SK-N-SH (cell line): ENCODE data around the gene CALCA. TPM values are rescaled to one million over a fixed set of nuclear protein-coding genes. Genes with fewer than 3 reads are reported as not detected.
"Not testable (repeated sequence)": the region's sequence is repeated elsewhere in the genome, so short reads cannot be mapped to it uniquely, and the experiment has no call there.

Experiments
- CTCF ChIA-PET: fragments of 300-600, 350-600 bp; formaldehyde crosslinking; extraction: SDS; loops from one replicate; lab custom pipeline; 2021; lab: Yijun Ruan, JAX
- POLR2A ChIA-PET: fragments of 350-600 bp; sonication (Branson Sonifier 250); formaldehyde crosslinking; extraction: SDS; loops from one replicate; lab custom pipeline; 2020; ENCODE audit warnings: antibody characterized with exemption, inconsistent platforms; lab: Yijun Ruan, JAX
- DNase-seq: peaks from one replicate; pipeline ENCODE4 v3.0.0; 2012
- H2AFZ ChIP-seq: fragments of 200-600 bp; sonication (generic); 2 replicates; pipeline ENCODE4 v1.8.1; 2016; ENCODE audit warnings: antibody characterized with exemption, mild to moderate bottlenecking, low read depth
- H3F3A ChIP-seq: fragments of 200-600 bp; sonication (generic); replicated peaks from 2 replicates; pipeline ENCODE3; 2016; ENCODE audit warnings: antibody characterized with exemption, mild to moderate bottlenecking; ENCODE audit not compliant: insufficient read depth
- H3K27ac ChIP-seq, 2 experiments: fragments of 200-500 bp in 1 of 2; fragments of 200-600 bp in 1 of 2; sonication (Bioruptor generic) in 1 of 2; sonication (generic), shearing (Covaris generic) in 1 of 2; 2 replicates each; pipeline versions ENCODE4 v1.5.1 to v1.6.1; 2014 to 2016; ENCODE audit warnings: low read depth in 2 of 2, inconsistent platforms in 1 of 2, low read length in 1 of 2, mild to moderate bottlenecking in 1 of 2, mixed read lengths in 1 of 2
- H3K27me3 ChIP-seq: fragments of 200-600 bp; sonication (generic), shearing (Covaris generic); 2 replicates; pipeline ENCODE4 v1.6.1; 2016; ENCODE audit warnings: mixed run types; ENCODE audit not compliant: insufficient read depth
- H3K36me3 ChIP-seq, 2 experiments: fragments of 200-500 bp in 1 of 2; fragments of 200-600 bp in 1 of 2; sonication (Bioruptor generic) in 1 of 2; sonication (generic) in 1 of 2; replicated peaks in 1 of 2; 2 replicates each; pipeline versions ENCODE3 to v1.5.1; 2014 to 2016; ENCODE audit warnings: low read length in 1 of 2, mild to moderate bottlenecking in 1 of 2; ENCODE audit not compliant: insufficient read depth in 2 of 2, control insufficient read depth in 1 of 2
- H3K4me1 ChIP-seq, 2 experiments: fragments of 200-500 bp in 1 of 2; fragments of 200-600 bp in 1 of 2; sonication (Bioruptor generic) in 1 of 2; sonication (generic), shearing (Covaris generic) in 1 of 2; 2 replicates each; pipeline versions ENCODE4 v1.5.1 to v1.6.1; 2014 to 2016; ENCODE audit warnings: low read depth in 1 of 2, low read length in 1 of 2, mixed run types in 1 of 2; ENCODE audit not compliant: insufficient read depth in 2 of 2, control insufficient read depth in 1 of 2
- H3K4me2 ChIP-seq: fragments of 200-600 bp; sonication (generic), shearing (Covaris generic); 2 replicates; pipeline ENCODE4 v1.6.1; 2017; ENCODE audit warnings: mixed run types
- H3K4me3 ChIP-seq, 2 experiments: fragments of 200-500 bp in 1 of 2; fragments of 200-600 bp in 1 of 2; sonication (Bioruptor generic) in 1 of 2; sonication (generic), shearing (Covaris generic) in 1 of 2; 2 replicates each; pipeline versions ENCODE4 v1.5.1 to v1.8.1; 2014 to 2016; ENCODE audit warnings: low read depth in 2 of 2, inconsistent platforms in 1 of 2, low read length in 1 of 2, mild to moderate bottlenecking in 1 of 2, mixed read lengths in 1 of 2, moderate library complexity in 1 of 2
- H3K79me2 ChIP-seq: fragments of 200-600 bp; sonication (generic); 2 replicates; pipeline ENCODE4 v1.8.1; 2017; ENCODE audit warnings: mild to moderate bottlenecking; ENCODE audit not compliant: insufficient read depth
- H3K9ac ChIP-seq: fragments of 200-600 bp; sonication (generic); 2 replicates; pipeline ENCODE4 v1.6.1; 2017; ENCODE audit warnings: mixed run types
- H3K9me2 ChIP-seq: fragments of 200-600 bp; sonication (generic); 2 replicates; pipeline ENCODE4 v1.6.1; 2017; ENCODE audit warnings: mixed run types
- H3K9me3 ChIP-seq: fragments of 200-600 bp; sonication (generic); 2 replicates; pipeline ENCODE4 v1.6.1; 2017; ENCODE audit warnings: mixed run types, mild to moderate bottlenecking, moderate library complexity
- H4K20me1 ChIP-seq: fragments of 200-600 bp; sonication (generic); 2 replicates; pipeline ENCODE4 v1.6.1; 2017; ENCODE audit warnings: mild to moderate bottlenecking, mixed run types; ENCODE audit not compliant: insufficient read depth
- CHD2 ChIP-seq: fragments of 150-350 bp; IDR thresholded peaks from 2 replicates; pipeline ENCODE4 v1.6.1; 2018; ENCODE audit warnings: low read length; ENCODE audit not compliant: partially characterized antibody
- ELF1 ChIP-seq: IDR thresholded peaks from 2 replicates; pipeline ENCODE4 v1.4.0; 2012
- EP300 ChIP-seq, 2 experiments: IDR thresholded peaks; 2 replicates each; pipeline versions ENCODE4 v1.4.0 to v1.6.1; 2012; ENCODE audit warnings: borderline replicate concordance in 1 of 2, low read depth in 1 of 2, low read length in 1 of 2
- EZH2phosphoT487 ChIP-seq: fragments of 200-600 bp; sonication (generic); IDR thresholded peaks from 2 replicates; pipeline ENCODE4 v1.6.1; 2017; ENCODE audit warnings: low read depth, mixed run types, mild to moderate bottlenecking, antibody characterized with exemption, moderate library complexity, borderline replicate concordance
- GATA2 ChIP-seq: sonication (generic); formaldehyde crosslinking; IDR thresholded peaks from 2 replicates; pipeline ENCODE4 v1.5.0; 2020; ENCODE audit warnings: mild to moderate bottlenecking, missing genetic modification reagents
- NFIC ChIP-seq: IDR thresholded peaks from 2 replicates; pipeline ENCODE4 v1.4.0; 2012; ENCODE audit warnings: borderline replicate concordance
- POLR2AphosphoS5 ChIP-seq: IDR thresholded peaks from 2 replicates; pipeline ENCODE4 v1.6.1; 2012; ENCODE audit warnings: low read depth, low read length
- RAD21 ChIP-seq: IDR thresholded peaks from 2 replicates; pipeline ENCODE4 v1.6.1; 2012; ENCODE audit warnings: mild to moderate bottlenecking, low read length
- RCOR1 ChIP-seq: fragments of 150-350 bp; IDR thresholded peaks from 2 replicates; pipeline ENCODE4 v1.6.1; 2017; ENCODE audit warnings: antibody characterized with exemption, low read length
- RXRA ChIP-seq: IDR thresholded peaks from 2 replicates; pipeline ENCODE4 v1.4.0; 2012; ENCODE audit warnings: low read depth, mild to moderate bottlenecking, borderline replicate concordance
- TCF12 ChIP-seq: IDR thresholded peaks from 2 replicates; pipeline ENCODE4 v1.4.0; 2012
- WGBS: methylation state at CpG from one replicate; pipeline ENCODE4 v1.1.6; 2017; ENCODE audit warnings: low lambda C conversion rate; 5-methylcytosine and 5-hydroxymethylcytosine counted together
- polyA plus RNA-seq, 3 experiments: library from polyadenylated mRNA; depleted of rRNA; stranded (reverse); fragments of >200 nt; gene quantifications; 2 replicates each; pipeline ENCODE4 v1.2.3, GENCODE V29; 2012
- TF ChIP-seq, protein P1 (sequence below): IDR thresholded peaks from 2 replicates; pipeline ENCODE4 v1.4.0; 2012; ENCODE audit warnings: low read depth
- TF ChIP-seq, protein P2 (sequence below): fragments of 200-600 bp; sonication (generic); IDR thresholded peaks from 2 replicates; pipeline ENCODE4 v1.6.1; 2017; ENCODE audit warnings: antibody characterized with exemption, mild to moderate bottlenecking, moderate library complexity
- TF ChIP-seq, protein P3 (sequence below): IDR thresholded peaks from 2 replicates; pipeline ENCODE4 v1.4.0; 2012; ENCODE audit warnings: low read depth, borderline replicate concordance

Gene CALCA
- polyA plus RNA-seq, 1 of the 3 experiments (the other 2 are of a cell fraction), result not detected

DNA sequence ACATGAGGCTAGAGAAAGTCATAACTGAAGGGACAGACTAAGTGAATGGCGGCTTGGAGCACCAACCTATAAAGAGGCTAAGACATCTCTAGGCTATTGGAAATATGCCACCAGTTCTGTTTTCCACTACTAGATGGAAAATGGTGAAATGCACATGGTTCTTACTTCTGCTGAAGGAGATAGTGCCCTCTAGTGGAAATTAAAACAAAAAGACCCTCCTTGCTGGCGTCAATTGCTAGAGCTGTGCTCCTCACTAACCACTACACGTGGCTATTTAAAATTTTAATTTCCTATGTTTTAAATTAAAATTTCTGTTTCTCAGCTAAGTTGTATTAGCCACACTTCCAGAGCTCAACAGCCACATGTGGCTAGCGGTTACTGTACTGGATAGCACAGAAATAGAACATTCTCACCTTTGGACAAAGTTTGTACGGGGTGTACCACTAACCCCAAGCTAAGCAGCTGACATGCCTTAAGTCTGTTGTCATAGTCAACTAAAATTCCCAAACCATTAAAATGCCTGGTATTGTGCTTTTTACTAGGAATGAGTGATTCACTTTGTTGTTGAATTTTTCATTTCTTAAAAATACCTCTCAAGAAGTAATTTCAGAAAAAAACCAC lies 34.1 kb upstream of the CALCA start:
- Histone ChIP-seq H3F3A (no peaks in the 10 kb centered on the region), H3K27ac (no peak overlapping the region), H4K20me1 (no peaks in the 10 kb centered on the region), H3K4me2 (no peak overlapping the region), H3K27me3 (no peaks in the 10 kb centered on the region), H3K9me2 (no peaks in the 10 kb centered on the region), H3K79me2 (no peaks in the 10 kb centered on the region), H3K4me3 (no peak overlapping the region), H3K36me3 (no peaks in the 10 kb centered on the region), H3K9ac (no peak overlapping the region), H3K9me3 (no peaks in the 10 kb centered on the region; the same call in 1 of the 2 replicates), H2AFZ (no peak overlapping the region), H3K4me1 (no peaks in the 10 kb centered on the region)
- WGBS, result 39% methylated on average over 5 of the region's 5 CpGs
- POLR2A ChIA-PET, result no interaction called here
- DNase-seq, result peak; percentile 3
- CTCF ChIA-PET, result interaction anchor here (0.7 to 3.6 kb wide), 10 partner anchors 28 to 466 kb away, joined by 3 to 28 read pairs (median 4); partner anchors contain the start of gene CALCB
- TF ChIP-seq EP300 (IDR thresholded peaks at IDR 0.05; ENCODE audit: borderline replicate concordance in 1 of 2, low read depth in 1 of 2, low read length in 1 of 2) (no peak), EZH2phosphoT487 (no peak), GATA2 (no peak), TCF12 (no peak), POLR2AphosphoS5 (no peak), RCOR1 (no peak), RAD21 (peak; percentile 47)
- TF ChIP-seq, protein P1, sequence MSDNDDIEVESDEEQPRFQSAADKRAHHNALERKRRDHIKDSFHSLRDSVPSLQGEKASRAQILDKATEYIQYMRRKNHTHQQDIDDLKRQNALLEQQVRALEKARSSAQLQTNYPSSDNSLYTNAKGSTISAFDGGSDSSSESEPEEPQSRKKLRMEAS, result 0 out of 2 replicates have a peak, but pooled peaks have one; percentile 21
- TF ChIP-seq, protein P2, sequence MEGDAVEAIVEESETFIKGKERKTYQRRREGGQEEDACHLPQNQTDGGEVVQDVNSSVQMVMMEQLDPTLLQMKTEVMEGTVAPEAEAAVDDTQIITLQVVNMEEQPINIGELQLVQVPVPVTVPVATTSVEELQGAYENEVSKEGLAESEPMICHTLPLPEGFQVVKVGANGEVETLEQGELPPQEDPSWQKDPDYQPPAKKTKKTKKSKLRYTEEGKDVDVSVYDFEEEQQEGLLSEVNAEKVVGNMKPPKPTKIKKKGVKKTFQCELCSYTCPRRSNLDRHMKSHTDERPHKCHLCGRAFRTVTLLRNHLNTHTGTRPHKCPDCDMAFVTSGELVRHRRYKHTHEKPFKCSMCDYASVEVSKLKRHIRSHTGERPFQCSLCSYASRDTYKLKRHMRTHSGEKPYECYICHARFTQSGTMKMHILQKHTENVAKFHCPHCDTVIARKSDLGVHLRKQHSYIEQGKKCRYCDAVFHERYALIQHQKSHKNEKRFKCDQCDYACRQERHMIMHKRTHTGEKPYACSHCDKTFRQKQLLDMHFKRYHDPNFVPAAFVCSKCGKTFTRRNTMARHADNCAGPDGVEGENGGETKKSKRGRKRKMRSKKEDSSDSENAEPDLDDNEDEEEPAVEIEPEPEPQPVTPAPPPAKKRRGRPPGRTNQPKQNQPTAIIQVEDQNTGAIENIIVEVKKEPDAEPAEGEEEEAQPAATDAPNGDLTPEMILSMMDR, result peak; percentile 63

DNA sequence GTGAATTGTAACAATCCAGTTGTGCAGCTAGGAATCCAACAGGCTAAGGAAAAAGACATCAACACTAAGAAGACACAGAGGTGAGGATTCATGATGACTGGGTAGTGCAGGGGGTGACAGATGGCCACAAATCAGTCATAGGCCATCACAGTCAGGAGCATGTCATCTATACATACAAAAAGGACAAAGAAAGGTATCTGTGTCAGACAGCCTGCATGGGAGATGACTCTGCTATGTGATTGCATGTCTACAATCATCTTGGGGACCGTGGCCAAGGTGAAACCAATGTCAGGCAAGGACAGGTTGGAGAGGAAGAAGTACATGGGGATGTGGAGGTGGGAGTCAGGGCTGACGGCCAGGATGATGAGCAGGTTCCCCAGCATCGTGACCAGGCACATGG lies 16.0 kb upstream of the CALCA start:
- POLR2A ChIA-PET, H3K27ac ChIP-seq, H3K4me3 ChIP-seq, H3K79me2 ChIP-seq, H3K36me3 ChIP-seq, H3K4me1 ChIP-seq, H3K9ac ChIP-seq, H3K9me2 ChIP-seq, H3F3A ChIP-seq, H3K4me2 ChIP-seq, H4K20me1 ChIP-seq, DNase-seq, H3K9me3 ChIP-seq, H2AFZ ChIP-seq, H3K27me3 ChIP-seq: not testable (repeated sequence)
- 16% methylated on average over 3 of the region's 3 CpGs for WGBS
- CTCF ChIA-PET, result interaction anchor here (1.0 kb wide), 1 partner anchor 14 kb away, joined by 3 read pairs; no protein-coding TSS in a partner anchor

DNA sequence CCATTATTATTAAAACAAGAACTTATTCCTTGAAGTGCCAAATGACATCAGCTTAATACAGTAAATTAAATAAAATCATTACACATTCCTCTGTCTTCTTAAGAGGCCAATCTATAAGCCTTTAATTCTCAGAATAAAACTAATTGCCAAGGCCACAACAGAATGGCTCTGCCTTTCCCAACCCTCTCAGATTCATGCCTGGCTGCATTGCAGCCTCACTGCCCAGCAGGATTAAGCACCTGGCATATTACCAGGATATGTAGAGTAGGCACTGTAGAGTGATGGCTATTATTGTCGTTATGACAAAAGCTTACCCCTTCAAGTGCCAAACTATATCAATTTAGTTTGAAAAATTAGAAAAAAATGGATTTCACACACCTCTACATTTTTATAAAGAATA lies 9.4 kb upstream of the CALCA start:
- Histone ChIP-seq H3K9me3 (no peaks in the 10 kb centered on the region), H3K27ac (no peak overlapping the region), H3F3A (no peaks in the 10 kb centered on the region), H4K20me1 (no peaks in the 10 kb centered on the region), H2AFZ (no peak overlapping the region), H3K4me3 (no peak overlapping the region), H3K36me3 (no peaks in the 10 kb centered on the region), H3K4me1 (no peaks in the 10 kb centered on the region; a peak in 1 of 4 replicates), H3K27me3 (no peaks in the 10 kb centered on the region; the same call in 1 of the 2 replicates), H3K79me2 (no peaks in the 10 kb centered on the region), H3K9ac (no peak overlapping the region), H3K9me2 (no peaks in the 10 kb centered on the region), H3K4me2 (no peak overlapping the region)
- ChIA-PET POLR2A (no interaction called here), CTCF (interaction anchor here (0.8 to 2.8 kb wide), 5 partner anchors 10 to 96 kb away, joined by 3 to 20 read pairs (median 3); partner anchors contain the start of gene CALCB)
- 6% methylated on average over 1 of the region's 1 CpG for WGBS
- no peak for DNase-seq
- TF ChIP-seq RXRA, result no peak
- TF ChIP-seq, protein P1, result no peak
- no peak for TF ChIP-seq ELF1
- TF ChIP-seq POLR2AphosphoS5, result no peak
- no peak for TF ChIP-seq CHD2
- TF ChIP-seq NFIC, result no peak
- TF ChIP-seq, protein P3, sequence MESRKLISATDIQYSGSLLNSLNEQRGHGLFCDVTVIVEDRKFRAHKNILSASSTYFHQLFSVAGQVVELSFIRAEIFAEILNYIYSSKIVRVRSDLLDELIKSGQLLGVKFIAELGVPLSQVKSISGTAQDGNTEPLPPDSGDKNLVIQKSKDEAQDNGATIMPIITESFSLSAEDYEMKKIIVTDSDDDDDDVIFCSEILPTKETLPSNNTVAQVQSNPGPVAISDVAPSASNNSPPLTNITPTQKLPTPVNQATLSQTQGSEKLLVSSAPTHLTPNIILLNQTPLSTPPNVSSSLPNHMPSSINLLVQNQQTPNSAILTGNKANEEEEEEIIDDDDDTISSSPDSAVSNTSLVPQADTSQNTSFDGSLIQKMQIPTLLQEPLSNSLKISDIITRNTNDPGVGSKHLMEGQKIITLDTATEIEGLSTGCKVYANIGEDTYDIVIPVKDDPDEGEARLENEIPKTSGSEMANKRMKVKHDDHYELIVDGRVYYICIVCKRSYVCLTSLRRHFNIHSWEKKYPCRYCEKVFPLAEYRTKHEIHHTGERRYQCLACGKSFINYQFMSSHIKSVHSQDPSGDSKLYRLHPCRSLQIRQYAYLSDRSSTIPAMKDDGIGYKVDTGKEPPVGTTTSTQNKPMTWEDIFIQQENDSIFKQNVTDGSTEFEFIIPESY, result no peak
